Choroid plexus epithelial cell (primary cell): Measurements from ENCODE around the gene ENOX1.

Experiments used
- DNase-seq: peaks from one replicate; pipeline ENCODE4 v3.0.0-alpha.2; 2010; ENCODE audit warnings: low read depth
- H3K4me3 ChIP-seq: 2 replicates; pipeline ENCODE4 v1.5.1; 2011; ENCODE audit warnings: low read depth, mild to moderate bottlenecking, control low read depth, low read length, moderate library complexity
- CTCF ChIP-seq: conservative IDR thresholded peaks from 2 replicates; pipeline ENCODE4 v1.5.1; 2011; ENCODE audit warnings: low read depth, mild to moderate bottlenecking, control low read depth, inconsistent platforms, low read length, moderate library complexity

The ENOX1 gene

GRCh38 chr13:43730642-43731041 is 56.1 kb downstream of the ENOX1 start:
- TF ChIP-seq CTCF: peak; percentile 10
- H3K4me3 ChIP-seq: no peak overlapping the region
- DNase-seq: peak; percentile 70

- no peak for TF ChIP-seq CTCF
- peak; percentile 4 for DNase-seq
- H3K4me3 ChIP-seq: no peak overlapping the region
These were observed 58.4 kb downstream of the ENOX1 start for GRCh38 chr13:43728421-43728820.

GRCh38 chr13:43727856-43728255 is 58.9 kb downstream of the ENOX1 start:
- DNase-seq: peak; percentile 8

GRCh38 chr13:43725460-43725859 is 61.3 kb downstream of the ENOX1 start:
- DNase-seq: no peak
- TF ChIP-seq CTCF: no peak
- no peak overlapping the region for H3K4me3 ChIP-seq

More at GRCh38 chr13:43727856-43728255, 58.9 kb downstream of the ENOX1 start:
- TF ChIP-seq CTCF: no peak
- no peak overlapping the region for H3K4me3 ChIP-seq

GRCh38 chr13:43720780-43721397 is 65.9 kb downstream of the ENOX1 start:
- TF ChIP-seq CTCF: no peak
- H3K4me3 ChIP-seq: no peak overlapping the region
- peak; percentile 44 for DNase-seq

GRCh38 chr13:43698758-43699157 is 88.0 kb downstream of the ENOX1 start:
- H3K4me3 ChIP-seq: no peak overlapping the region
- DNase-seq: peak; percentile 68
- TF ChIP-seq CTCF: no peak

- no peak for DNase-seq
- no peak overlapping the region for H3K4me3 ChIP-seq
- TF ChIP-seq CTCF: no peak
These were observed 88.8 kb downstream of the ENOX1 start for GRCh38 chr13:43698009-43698408.
